HG02642 (cell line): ENCODE data around the gene POLR2H.

Experiments used
- ATAC-seq: cut with Tn5 transposase; IDR thresholded peaks from one replicate; pipeline ENCODE4 v1.9.1; 2021; ENCODE audit warnings: mild to moderate bottlenecking; ENCODE audit not compliant: unreplicated experiment, poor library complexity

POLR2H gene

GRCh38 chr3:184361532-184361931, at the start of gene POLR2H, which contains the start of gene CLCN2:
POLR2H (plus strand) TSS chr3:184361710; CDS start chr3:184363493, 1,783 bp downstream.
CLCN2 (minus strand) TSS chr3:184361605; CDS start chr3:184361479, 126 bp downstream.
- ATAC-seq = peak; percentile 41

- ATAC-seq = peak; percentile 86
Measured at GRCh38 chr3:184314363-184314699, 47.2 kb upstream of the POLR2H start, which contains the start of gene EIF4G1. EIF4G1 (plus strand) TSS chr3:184314606; CDS start chr3:184315797, 1,191 bp downstream.

DNA sequence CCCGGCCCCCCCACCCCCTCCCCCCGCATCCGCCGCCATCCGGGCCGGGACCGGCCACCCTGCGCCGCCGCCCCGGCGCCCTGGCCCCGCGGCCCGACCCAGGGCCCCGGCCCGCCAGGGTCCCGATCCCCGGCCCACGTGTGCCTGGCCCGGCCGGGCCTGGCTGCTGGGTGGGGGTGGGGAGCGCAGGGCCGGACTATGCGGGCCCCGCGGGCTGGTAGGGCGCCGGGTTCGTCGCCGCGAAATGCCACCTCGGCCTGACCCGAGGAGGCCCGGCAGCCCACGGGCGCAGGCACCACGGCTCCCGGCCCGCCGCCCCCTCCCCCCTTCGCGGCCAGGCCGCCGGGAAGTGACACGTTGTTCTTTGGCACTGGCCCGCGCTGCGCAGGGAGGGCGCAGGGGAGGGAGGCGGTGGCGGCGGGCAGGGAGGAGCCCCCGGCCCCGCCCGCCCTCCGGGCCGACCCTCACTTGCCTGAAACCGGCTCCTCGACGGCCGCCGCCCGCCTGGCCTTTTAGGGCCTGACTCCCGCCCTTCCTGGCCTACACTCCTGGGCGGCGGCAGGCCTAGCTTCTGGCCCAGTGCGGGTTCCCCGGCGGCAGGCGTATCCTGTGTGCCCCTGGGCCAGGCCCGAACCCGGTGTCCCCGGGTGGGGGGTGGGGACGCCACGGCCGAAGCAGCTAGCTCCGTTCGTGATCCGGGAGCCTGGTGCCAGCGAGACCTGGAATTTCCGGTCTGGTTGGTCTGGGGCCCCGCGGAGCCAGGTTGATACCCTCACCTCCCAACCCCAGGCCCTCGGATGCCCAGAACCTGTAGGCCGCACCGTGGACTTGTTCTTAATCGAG, 46.6 kb upstream of the POLR2H start:
- peak; percentile 50 for ATAC-seq

DNA sequence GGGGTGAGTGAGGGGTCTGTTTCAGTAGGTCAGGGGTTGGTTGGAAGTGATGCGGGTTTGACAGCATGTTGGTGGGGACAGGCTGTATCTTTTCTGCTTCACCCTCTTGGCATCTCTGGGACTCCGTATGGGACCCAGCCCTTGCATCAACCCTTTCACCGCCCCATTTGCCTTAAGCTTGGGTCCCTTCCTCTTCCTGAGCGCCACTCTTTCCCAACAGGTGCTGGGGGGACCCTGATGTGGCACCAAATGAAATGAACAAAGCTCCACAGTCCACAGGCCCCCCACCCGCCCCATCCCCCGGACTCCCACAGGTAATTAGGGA, 46.0 kb upstream of the POLR2H start:
- ATAC-seq = peak; percentile 1

DNA sequence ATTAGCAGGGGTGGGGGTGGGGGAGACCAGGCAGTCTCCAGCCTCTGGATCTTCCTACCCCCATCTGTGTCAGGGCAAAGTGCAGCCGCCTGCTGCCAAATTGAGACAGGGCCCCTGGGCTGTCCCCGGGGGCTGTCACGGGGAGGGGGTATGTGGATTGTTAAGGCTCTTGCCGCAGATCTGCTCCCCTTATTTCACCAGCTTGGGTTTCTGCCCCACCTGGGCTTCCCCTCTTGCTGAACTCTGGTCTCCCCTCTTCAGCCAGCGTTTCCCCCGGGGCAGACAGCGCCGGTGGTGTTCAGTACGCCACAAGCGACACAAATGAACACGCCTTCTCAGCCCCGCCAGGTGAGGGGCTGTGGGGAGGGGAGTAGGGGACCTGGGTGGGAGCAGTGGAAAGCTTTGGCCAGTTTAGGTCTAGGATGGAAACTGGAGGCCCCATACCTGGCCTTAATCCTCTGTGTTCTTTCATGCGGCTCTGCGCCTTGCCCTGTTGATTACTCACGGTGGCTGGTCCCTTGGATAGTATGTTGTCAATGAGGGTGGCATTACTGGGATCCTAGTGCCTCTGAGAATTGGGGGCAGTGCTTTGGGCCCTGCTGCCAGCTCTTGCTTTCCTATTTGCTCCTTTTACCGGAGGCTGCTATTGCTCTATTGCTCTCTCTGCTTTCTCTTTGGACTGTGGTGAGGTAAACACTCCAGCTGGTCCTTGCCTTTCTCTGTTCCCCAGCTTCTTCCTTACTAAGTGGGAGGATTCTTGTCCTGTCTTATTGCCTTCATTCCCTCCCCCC, 45.4 kb upstream of the POLR2H start:
- no peak for ATAC-seq

GRCh38 chr3:184316792-184317191, 44.7 kb upstream of the POLR2H start:
- no peak for ATAC-seq

DNA sequence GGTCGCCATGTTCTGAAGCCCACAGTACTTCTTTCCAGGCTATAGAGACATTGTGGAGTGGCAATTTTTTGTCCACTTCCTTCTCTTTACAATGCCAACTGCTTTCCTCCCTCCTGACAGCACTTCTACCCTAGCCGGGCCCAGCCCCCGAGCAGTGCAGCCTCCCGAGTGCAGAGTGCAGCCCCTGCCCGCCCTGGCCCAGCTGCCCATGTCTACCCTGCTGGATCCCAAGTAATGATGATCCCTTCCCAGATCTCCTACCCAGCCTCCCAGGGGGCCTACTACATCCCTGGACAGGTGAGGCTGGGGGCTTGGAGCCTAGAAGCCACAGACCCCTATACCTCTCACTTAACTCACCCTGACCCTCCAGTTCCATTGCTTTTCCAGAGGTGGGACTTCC, 44.3 kb upstream of the POLR2H start:
- ATAC-seq = no peak

- no peak for ATAC-seq
Measured at GRCh38 chr3:184320104-184320445, 41.4 kb upstream of the POLR2H start.

- ATAC-seq = no peak
Measured at GRCh38 chr3:184321666-184322065, 39.8 kb upstream of the POLR2H start.

DNA sequence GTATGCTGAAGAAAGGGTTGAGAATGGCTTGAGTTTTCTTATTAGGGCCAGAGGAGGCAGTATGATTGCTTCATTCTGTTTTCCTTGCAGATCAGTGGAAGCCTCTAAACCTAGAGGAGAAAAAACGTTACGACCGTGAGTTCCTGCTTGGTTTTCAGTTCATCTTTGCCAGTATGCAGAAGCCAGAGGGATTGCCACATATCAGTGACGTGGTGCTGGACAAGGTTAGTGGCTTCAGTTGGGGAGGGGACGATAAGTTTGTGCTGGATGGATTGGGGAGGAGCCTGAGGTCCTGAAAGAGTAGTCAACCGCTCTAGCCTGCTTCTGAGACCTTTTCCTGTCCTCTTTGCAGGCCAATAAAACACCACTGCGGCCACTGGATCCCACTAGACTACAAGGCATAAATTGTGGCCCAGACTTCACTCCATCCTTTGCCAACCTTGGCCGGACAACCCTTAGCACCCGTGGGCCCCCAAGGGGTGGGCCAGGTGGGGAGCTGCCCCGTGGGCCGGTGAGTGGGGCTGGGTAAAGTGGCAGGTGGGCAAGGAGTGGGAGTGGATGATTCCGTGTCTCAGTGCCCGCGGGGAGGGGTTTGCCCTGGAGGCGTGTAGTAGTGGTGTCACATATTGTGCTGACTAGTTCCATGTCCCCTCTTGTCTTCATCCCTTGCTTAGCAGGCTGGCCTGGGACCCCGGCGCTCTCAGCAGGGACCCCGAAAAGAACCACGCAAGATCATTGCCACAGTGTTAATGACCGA, 38.6 kb upstream of the POLR2H start:
- no peak for ATAC-seq

- ATAC-seq = no peak
Measured at GRCh38 chr3:184323696-184324095, 37.8 kb upstream of the POLR2H start.

GRCh38 chr3:184325269-184325668, 36.2 kb upstream of the POLR2H start:
- no peak for ATAC-seq

- ATAC-seq = no peak
Measured at GRCh38 chr3:184325715-184326369, 35.7 kb upstream of the POLR2H start.

- no peak for ATAC-seq
Measured at GRCh38 chr3:184327171-184327570, 34.3 kb upstream of the POLR2H start.

DNA sequence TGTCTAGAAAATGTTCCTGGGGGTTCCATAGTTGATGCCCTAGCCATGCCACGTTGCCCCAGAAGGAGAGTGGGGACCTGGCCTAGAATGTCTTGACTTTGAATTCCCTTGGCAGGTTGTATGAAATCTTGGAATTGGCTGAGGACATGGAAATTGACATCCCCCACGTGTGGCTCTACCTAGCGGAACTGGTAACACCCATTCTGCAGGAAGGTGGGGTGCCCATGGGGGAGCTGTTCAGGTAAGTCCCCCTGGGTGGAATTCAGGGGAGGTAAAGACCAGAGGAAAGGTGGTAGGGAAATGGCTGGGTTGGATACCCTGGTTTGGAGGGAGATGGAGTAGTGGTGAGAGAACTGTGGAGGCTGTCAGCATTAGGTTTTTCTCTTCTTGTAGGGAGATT, 33.0 kb upstream of the POLR2H start:
- no peak for ATAC-seq

DNA sequence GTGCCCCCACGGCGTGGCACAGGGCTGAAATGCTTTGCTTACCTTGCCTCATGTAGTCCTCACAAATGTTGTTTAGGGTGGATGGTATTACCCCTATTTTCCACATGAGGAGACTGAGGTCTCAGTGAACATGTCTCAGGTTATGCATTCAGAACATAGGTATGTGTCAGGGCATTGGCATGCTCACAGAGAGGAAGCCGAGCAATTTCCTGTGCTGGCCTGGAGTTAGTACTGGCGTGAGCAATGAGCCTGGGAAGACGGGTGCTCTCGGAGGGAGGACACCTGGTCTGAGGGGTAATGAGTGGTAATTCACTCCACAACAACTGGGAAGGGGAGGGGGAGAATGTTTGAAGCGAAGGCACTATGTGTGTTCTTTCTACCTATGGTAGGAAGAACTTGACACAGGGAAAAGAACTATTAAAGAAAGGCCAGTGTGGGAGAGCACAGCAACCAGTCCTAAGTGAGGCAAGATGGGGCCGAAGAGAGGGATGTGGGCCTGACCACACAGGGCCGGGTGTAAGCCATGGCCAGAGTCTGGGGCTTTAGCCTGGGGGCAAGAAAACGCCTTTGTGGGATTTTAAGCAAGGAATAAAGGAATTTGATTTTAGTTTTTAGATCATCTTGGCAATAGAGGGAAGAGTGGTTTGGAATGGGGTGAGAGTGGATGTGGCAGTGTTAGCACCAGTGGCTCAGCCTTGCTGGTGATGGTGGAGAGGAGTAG, 29.0 kb upstream of the POLR2H start:
- no peak for ATAC-seq

GRCh38 chr3:184333190-184333589, 28.3 kb upstream of the POLR2H start:
- no peak for ATAC-seq

- ATAC-seq = no peak
Measured at GRCh38 chr3:184333700-184334099, 27.8 kb upstream of the POLR2H start.

GRCh38 chr3:184334470-184335158, 26.9 kb upstream of the POLR2H start:
- no peak for ATAC-seq
